ENCODE results near the gene MRI1.

DNA sequence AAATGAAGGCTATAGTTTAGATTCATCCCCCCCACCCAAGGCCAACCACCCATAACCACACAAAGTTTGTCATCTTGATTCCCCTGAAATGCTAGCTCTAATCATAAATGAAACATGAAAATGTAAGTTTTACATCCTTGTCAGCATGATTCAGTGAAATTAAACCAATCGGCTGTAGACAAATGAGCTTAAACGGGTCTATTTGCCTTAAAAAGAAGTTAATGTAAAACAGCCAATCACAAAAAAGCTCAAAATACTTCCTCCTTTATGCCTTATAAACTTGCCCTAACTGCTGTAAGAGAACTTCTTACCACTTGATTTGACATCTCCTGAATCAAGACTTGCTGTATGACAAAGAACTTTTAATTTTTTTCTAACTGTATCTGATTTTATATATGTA lies 34.5 kb upstream of the MRI1 start:
- TF ChIP-seq POLR2A (IDR thresholded peaks at IDR 0.05; ENCODE audit: borderline replicate concordance, extremely low read depth, insufficient read depth, insufficient read length) (no peak), EGR1 (IDR thresholded peaks at IDR 0.05; ENCODE audit: low read depth) (no peak), CTCF (IDR thresholded peaks at IDR 0.05 in 2 of 3, conservative IDR thresholded peaks at IDR 0.05 in 1 of 3; ENCODE audit: borderline replicate concordance in 1 of 3, insufficient read depth in 1 of 3, low read depth in 2 of 3, low read length in 2 of 3) (no peak), SIN3A (IDR thresholded peaks at IDR 0.05; ENCODE audit: low read depth) (no peak), POLR2AphosphoS5 (IDR thresholded peaks at IDR 0.05; ENCODE audit: low read depth, low read length) (no peak), EZH2 (IDR thresholded peaks at IDR 0.05) (no peak), EZH2phosphoT487 (IDR thresholded peaks at IDR 0.05; ENCODE audit: borderline replicate concordance) (no peak), TCF7L2 (IDR thresholded peaks at IDR 0.05; ENCODE audit: borderline replicate concordance, extremely low read depth, insufficient read depth, insufficient read length) (no peak), ATF3 (IDR thresholded peaks at IDR 0.05) (no peak), MAX (IDR thresholded peaks at IDR 0.05) (no peak), SRF (IDR thresholded peaks at IDR 0.05; ENCODE audit: low read depth) (no peak), JUND (IDR thresholded peaks at IDR 0.05) (no peak), YY1 (IDR thresholded peaks at IDR 0.05; ENCODE audit: extremely low read depth, insufficient replicate concordance, low read depth, low read length) (no peak)
- TF ChIP-seq, protein P1, sequence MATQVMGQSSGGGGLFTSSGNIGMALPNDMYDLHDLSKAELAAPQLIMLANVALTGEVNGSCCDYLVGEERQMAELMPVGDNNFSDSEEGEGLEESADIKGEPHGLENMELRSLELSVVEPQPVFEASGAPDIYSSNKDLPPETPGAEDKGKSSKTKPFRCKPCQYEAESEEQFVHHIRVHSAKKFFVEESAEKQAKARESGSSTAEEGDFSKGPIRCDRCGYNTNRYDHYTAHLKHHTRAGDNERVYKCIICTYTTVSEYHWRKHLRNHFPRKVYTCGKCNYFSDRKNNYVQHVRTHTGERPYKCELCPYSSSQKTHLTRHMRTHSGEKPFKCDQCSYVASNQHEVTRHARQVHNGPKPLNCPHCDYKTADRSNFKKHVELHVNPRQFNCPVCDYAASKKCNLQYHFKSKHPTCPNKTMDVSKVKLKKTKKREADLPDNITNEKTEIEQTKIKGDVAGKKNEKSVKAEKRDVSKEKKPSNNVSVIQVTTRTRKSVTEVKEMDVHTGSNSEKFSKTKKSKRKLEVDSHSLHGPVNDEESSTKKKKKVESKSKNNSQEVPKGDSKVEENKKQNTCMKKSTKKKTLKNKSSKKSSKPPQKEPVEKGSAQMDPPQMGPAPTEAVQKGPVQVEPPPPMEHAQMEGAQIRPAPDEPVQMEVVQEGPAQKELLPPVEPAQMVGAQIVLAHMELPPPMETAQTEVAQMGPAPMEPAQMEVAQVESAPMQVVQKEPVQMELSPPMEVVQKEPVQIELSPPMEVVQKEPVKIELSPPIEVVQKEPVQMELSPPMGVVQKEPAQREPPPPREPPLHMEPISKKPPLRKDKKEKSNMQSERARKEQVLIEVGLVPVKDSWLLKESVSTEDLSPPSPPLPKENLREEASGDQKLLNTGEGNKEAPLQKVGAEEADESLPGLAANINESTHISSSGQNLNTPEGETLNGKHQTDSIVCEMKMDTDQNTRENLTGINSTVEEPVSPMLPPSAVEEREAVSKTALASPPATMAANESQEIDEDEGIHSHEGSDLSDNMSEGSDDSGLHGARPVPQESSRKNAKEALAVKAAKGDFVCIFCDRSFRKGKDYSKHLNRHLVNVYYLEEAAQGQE (IDR thresholded peaks at IDR 0.05; ENCODE audit: low read depth): no peak
